Hepatocyte (in vitro differentiated cells): Measurements from ENCODE around the gene TEN1. TPM values are rescaled to one million over a fixed set of nuclear protein-coding genes. Genes with fewer than 3 reads are reported as not detected.

Experiments
- DNase-seq: peaks from one replicate; pipeline ENCODE4 v3.0.0-alpha.2; 2016; ENCODE audit warnings: low spot score
- H2AFZ ChIP-seq: fragments of 200-600 bp; sonication (generic); 2 replicates; pipeline ENCODE4 v1.6.0; 2016; ENCODE audit warnings: antibody characterized with exemption, mild to moderate bottlenecking
- H3K27ac ChIP-seq: fragments of 200-600 bp; sonication (generic); 2 replicates; pipeline ENCODE4 v1.5.1; 2016; ENCODE audit warnings: mild to moderate bottlenecking
- H3K27me3 ChIP-seq: fragments of 200-600 bp; sonication (generic); 2 replicates; pipeline ENCODE4 v1.6.1; 2016
- H3K36me3 ChIP-seq: fragments of 200-600 bp; sonication (generic); replicated peaks from 2 replicates; pipeline ENCODE4 v1.5.1; 2016; ENCODE audit warnings: low read depth; ENCODE audit not compliant: insufficient read depth
- H3K4me1 ChIP-seq: fragments of 200-600 bp; sonication (generic); 2 replicates; pipeline ENCODE4 v1.5.1; 2016; ENCODE audit warnings: mild to moderate bottlenecking, moderate library complexity; ENCODE audit not compliant: insufficient read depth
- H3K4me2 ChIP-seq: fragments of 200-600 bp; sonication (generic); 2 replicates; pipeline ENCODE4 v1.6.0; 2016
- H3K4me3 ChIP-seq: fragments of 200-600 bp; sonication (generic); 2 replicates; pipeline ENCODE4 v1.5.1; 2016; ENCODE audit warnings: mild to moderate bottlenecking
- H3K79me2 ChIP-seq: fragments of 200-600 bp; sonication (generic); 2 replicates; pipeline ENCODE4 v1.6.0; 2017; ENCODE audit warnings: mild to moderate bottlenecking
- H3K9me2 ChIP-seq: fragments of 200-600 bp; sonication (generic); replicated peaks from 2 replicates; pipeline ENCODE4 v1.6.0; 2017; ENCODE audit warnings: mild to moderate bottlenecking; ENCODE audit not compliant: insufficient read depth
- H3K9me3 ChIP-seq: fragments of 200-600 bp; sonication (generic); 2 replicates; pipeline ENCODE4 v1.5.1; 2016; ENCODE audit warnings: low read depth, mild to moderate bottlenecking
- H4K20me1 ChIP-seq: fragments of 200-600 bp; sonication (generic); 2 replicates; pipeline ENCODE4 v1.6.0; 2016; ENCODE audit warnings: mild to moderate bottlenecking; ENCODE audit not compliant: insufficient read depth, poor library complexity, severe bottlenecking
- EZH2 ChIP-seq: fragments of 200-600 bp; sonication (generic); IDR thresholded peaks from 2 replicates; pipeline ENCODE4 v1.6.1; 2016; ENCODE audit warnings: antibody characterized with exemption, mild to moderate bottlenecking, borderline replicate concordance
- EZH2phosphoT487 ChIP-seq: fragments of 200-600 bp; sonication (generic); IDR thresholded peaks from one replicate; pipeline ENCODE4 v1.6.1; 2018; ENCODE audit warnings: antibody characterized with exemption, mild to moderate bottlenecking, low read depth, moderate library complexity; ENCODE audit not compliant: unreplicated experiment, severe bottlenecking
- WGBS: methylation state at CpG from one replicate; pipeline ENCODE4 v1.1.6; 2016; ENCODE audit warnings: low lambda C conversion rate; ENCODE audit errors: missing lambda C conversion rate; 5-methylcytosine and 5-hydroxymethylcytosine counted together
- polyA plus RNA-seq: library from polyadenylated mRNA; unstranded; fragments of >200 nt; fragmentation: Nextera tagmentation; extraction: Ambion mirVana; gene quantifications from 2 replicates; pipeline ENCODE4 v1.2.1, GENCODE V29; 2016
- total RNA-seq: library from RNA; depleted of rRNA; stranded (reverse); fragments of >200 nt; gene quantifications from 2 replicates; pipeline ENCODE4 v1.2.3, GENCODE V29; 2014
- TF ChIP-seq, protein P1 (sequence below): fragments of 200-600 bp; sonication (generic); IDR thresholded peaks from 2 replicates; pipeline ENCODE4 v1.5.1; 2016; ENCODE audit warnings: antibody characterized with exemption, mild to moderate bottlenecking; ENCODE audit not compliant: poor library complexity

The TEN1 gene
- total and polyA plus RNA-seq, 2 experiments from 2014 or later, result 13.3 to 29.9 TPM

DNA sequence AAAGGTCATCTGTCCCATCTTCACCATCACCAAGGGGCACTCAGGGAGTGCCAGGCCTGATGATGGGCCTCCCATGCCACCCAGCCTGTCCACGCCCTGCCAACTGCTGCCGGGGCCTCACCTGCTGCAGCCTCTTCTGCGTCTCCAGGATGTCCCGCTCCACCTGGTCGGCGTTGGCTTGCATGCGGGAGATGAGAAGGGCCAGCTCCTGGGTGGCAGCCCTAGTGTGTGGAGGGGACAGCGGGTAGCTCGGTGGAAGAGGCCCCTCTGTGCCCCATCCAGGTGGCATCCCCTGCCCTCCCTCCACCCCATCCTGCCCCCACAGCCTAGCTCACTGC is 44.8 kb downstream of the TEN1 start:
- Histone ChIP-seq H4K20me1 (no peaks in the 10 kb centered on the region), H3K27ac (no peak overlapping the region), H3K9me3 (no peaks in the 10 kb centered on the region), H3K36me3 (no peaks in the 10 kb centered on the region), H3K27me3 (no peaks in the 10 kb centered on the region), H3K9me2 (no peaks in the 10 kb centered on the region), H3K4me2 (no peak overlapping the region), H2AFZ (no peak overlapping the region), H3K4me1 (peaks cover 2% of the 10 kb centered on the region), H3K4me3 (no peak overlapping the region), H3K79me2 (no peaks in the 10 kb centered on the region)
- TF ChIP-seq EZH2phosphoT487 (no peak), EZH2 (no peak)
- TF ChIP-seq, protein P1, sequence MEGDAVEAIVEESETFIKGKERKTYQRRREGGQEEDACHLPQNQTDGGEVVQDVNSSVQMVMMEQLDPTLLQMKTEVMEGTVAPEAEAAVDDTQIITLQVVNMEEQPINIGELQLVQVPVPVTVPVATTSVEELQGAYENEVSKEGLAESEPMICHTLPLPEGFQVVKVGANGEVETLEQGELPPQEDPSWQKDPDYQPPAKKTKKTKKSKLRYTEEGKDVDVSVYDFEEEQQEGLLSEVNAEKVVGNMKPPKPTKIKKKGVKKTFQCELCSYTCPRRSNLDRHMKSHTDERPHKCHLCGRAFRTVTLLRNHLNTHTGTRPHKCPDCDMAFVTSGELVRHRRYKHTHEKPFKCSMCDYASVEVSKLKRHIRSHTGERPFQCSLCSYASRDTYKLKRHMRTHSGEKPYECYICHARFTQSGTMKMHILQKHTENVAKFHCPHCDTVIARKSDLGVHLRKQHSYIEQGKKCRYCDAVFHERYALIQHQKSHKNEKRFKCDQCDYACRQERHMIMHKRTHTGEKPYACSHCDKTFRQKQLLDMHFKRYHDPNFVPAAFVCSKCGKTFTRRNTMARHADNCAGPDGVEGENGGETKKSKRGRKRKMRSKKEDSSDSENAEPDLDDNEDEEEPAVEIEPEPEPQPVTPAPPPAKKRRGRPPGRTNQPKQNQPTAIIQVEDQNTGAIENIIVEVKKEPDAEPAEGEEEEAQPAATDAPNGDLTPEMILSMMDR, result no peak
- 94% methylated on average over 9 of the region's 9 CpGs for WGBS
- DNase-seq, result no peak

- no peaks in the 10 kb centered on the region for H3K9me2 ChIP-seq
- DNase-seq, result no peak
- peaks cover 6% of the 10 kb centered on the region for H3K4me1 ChIP-seq
- H3K79me2 ChIP-seq, result no peaks in the 10 kb centered on the region
- H3K4me2 ChIP-seq, result no peak overlapping the region
- no peak overlapping the region for H2AFZ ChIP-seq
- TF ChIP-seq, protein P1, result no peak
- H4K20me1 ChIP-seq, result no peaks in the 10 kb centered on the region
- no peak overlapping the region for H3K27ac ChIP-seq
- no peak overlapping the region for H3K4me3 ChIP-seq
- no peaks in the 10 kb centered on the region for H3K27me3 ChIP-seq
- no peaks in the 10 kb centered on the region for H3K36me3 ChIP-seq
- no peaks in the 10 kb centered on the region for H3K9me3 ChIP-seq
- WGBS, result 88% methylated on average over 9 of the region's 9 CpGs
Measured at GRCh38 chr17:76024353-76024752, 45.3 kb downstream of the TEN1 start.

DNA sequence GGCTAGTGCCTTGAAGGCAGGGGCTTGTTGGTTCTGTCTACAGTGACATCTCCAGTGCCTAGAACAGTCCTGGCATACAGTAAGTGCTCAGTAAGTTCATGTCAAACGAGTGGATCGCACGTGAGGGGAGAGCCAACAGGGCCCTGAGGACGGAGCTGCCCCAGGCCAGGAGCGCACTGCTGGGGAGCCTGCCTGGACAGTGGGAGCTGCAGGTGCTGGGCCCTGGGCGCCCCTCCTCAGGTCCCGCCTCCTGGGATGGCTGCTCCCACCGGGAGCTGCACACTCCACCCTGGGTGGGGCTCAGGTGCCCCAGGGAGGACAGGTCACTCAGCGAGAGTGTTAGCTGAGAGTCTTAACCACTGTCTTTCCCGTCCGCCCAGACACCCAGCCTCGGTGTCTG is 46.3 kb downstream of the TEN1 start:
- TF ChIP-seq EZH2 (no peak), EZH2phosphoT487 (no peak)
- TF ChIP-seq, protein P1, result no peak
- Histone ChIP-seq H3K36me3 (no peaks in the 10 kb centered on the region), H2AFZ (no peak overlapping the region), H3K9me2 (no peaks in the 10 kb centered on the region), H3K27me3 (no peaks in the 10 kb centered on the region), H3K27ac (no peak overlapping the region), H4K20me1 (no peaks in the 10 kb centered on the region), H3K79me2 (no peaks in the 10 kb centered on the region), H3K4me3 (no peak overlapping the region), H3K9me3 (no peaks in the 10 kb centered on the region), H3K4me2 (no peak overlapping the region), H3K4me1 (peaks cover 11% of the 10 kb centered on the region)
- WGBS, result 87% methylated on average over 12 of the region's 12 CpGs
- DNase-seq, result no peak

DNA sequence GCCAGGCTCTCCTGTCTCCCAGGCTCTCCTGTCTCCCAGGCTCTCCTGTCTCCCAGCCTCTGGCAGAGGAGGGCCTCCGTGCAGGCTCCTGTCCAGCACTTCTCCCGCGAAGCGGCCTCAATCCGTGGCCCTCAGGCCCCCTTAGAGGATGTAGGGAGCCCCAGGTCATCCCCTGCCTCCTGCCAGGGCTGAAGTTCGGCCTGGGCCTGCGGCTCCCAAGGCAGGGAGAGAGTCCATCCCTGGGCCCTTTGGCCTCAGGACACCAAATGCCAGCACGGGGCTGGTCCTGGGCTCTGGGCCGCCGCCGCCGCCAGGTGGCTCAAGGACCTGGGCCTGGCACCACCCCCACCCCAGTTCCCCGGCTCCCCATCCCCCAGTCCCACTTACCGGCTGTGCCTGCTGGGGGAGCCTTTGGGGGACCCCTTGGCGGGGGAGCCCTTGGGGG is 47.7 kb downstream of the TEN1 start:
- Histone ChIP-seq H3K4me2 (no peak overlapping the region), H3K4me3 (no peak overlapping the region), H3K9me3 (no peaks in the 10 kb centered on the region), H3K27ac (no peak overlapping the region), H4K20me1 (no peaks in the 10 kb centered on the region), H3K36me3 (no peaks in the 10 kb centered on the region), H3K9me2 (no peaks in the 10 kb centered on the region), H3K79me2 (no peaks in the 10 kb centered on the region), H2AFZ (no peak overlapping the region), H3K4me1 (peaks cover 11% of the 10 kb centered on the region), H3K27me3 (no peaks in the 10 kb centered on the region)
- 85% methylated on average over 8 of the region's 15 CpGs for WGBS
- TF ChIP-seq EZH2phosphoT487, result no peak
- TF ChIP-seq, protein P1, result no peak
- TF ChIP-seq EZH2, result no peak
- no peak for DNase-seq
